ENCODE measurements around the gene PCDHB2.
"Not testable (repeated sequence)": the region's sequence is repeated elsewhere in the genome, so short reads cannot be mapped to it uniquely, and the experiment has no call there.

The PCDHB2 gene

GRCh38 chr5:141102471-141102870 lies 8.1 kb downstream of the PCDHB2 start:
- not testable (repeated sequence) for H3K4me3 ChIP-seq (ENCODE audit: low read length); H3K9ac ChIP-seq (ENCODE audit: low read length)

GRCh38 chr5:141105350-141105749 lies 10.9 kb downstream of the PCDHB2 start:
- no peaks in the 10 kb centered on the region for H3K4me1 ChIP-seq (ENCODE audit: control insufficient read depth, insufficient read depth, low read length)
- H3K9ac ChIP-seq (ENCODE audit: low read length) = no peak overlapping the region
- no peak overlapping the region for H3K4me3 ChIP-seq (ENCODE audit: low read length)
- no peaks in the 10 kb centered on the region for H3K27me3 ChIP-seq (ENCODE audit: control insufficient read depth, insufficient read depth, low read length)
- no peak overlapping the region for H3K27ac ChIP-seq (ENCODE audit: low read depth, low read length)
- no peaks in the 10 kb centered on the region for H3K36me3 ChIP-seq (ENCODE audit: control insufficient read depth, insufficient read depth, low read length)

More at GRCh38 chr5:141102471-141102870, 8.1 kb downstream of the PCDHB2 start:
- H3K36me3 ChIP-seq (ENCODE audit: control insufficient read depth, insufficient read depth, low read length); H3K4me1 ChIP-seq (ENCODE audit: control insufficient read depth, insufficient read depth, low read length); H3K27ac ChIP-seq (ENCODE audit: low read depth, low read length); H3K27me3 ChIP-seq (ENCODE audit: control insufficient read depth, insufficient read depth, low read length): not testable (repeated sequence)

- H3K9ac ChIP-seq (ENCODE audit: low read length) = no peak overlapping the region
- H3K27me3 ChIP-seq (ENCODE audit: control insufficient read depth, insufficient read depth, low read length) = no peaks in the 10 kb centered on the region
- H3K36me3 ChIP-seq (ENCODE audit: control insufficient read depth, insufficient read depth, low read length) = no peaks in the 10 kb centered on the region
- H3K4me3 ChIP-seq (ENCODE audit: low read length) = no peak overlapping the region
- H3K4me1 ChIP-seq (ENCODE audit: control insufficient read depth, insufficient read depth, low read length) = no peaks in the 10 kb centered on the region
- H3K27ac ChIP-seq (ENCODE audit: low read depth, low read length) = no peak overlapping the region
These were observed 24.8 kb downstream of the PCDHB2 start for GRCh38 chr5:141119250-141119649.

GRCh38 chr5:141121563-141121962 lies 27.1 kb downstream of the PCDHB2 start, which contains the start of gene PCDHB4:
TSS of gene PCDHB4 (plus strand) at chr5:141121818. CDS start at chr5:141121999, 181 bp downstream.
- Histone ChIP-seq H3K36me3 (ENCODE audit: control insufficient read depth, insufficient read depth, low read length) (no peaks in the 10 kb centered on the region), H3K9ac (ENCODE audit: low read length) (no peak within 1 kb of the TSS), H3K27ac (ENCODE audit: low read depth, low read length) (no peak within 1 kb of the TSS), H3K27me3 (ENCODE audit: control insufficient read depth, insufficient read depth, low read length) (no peaks in the 10 kb centered on the region), H3K4me1 (ENCODE audit: control insufficient read depth, insufficient read depth, low read length) (no peaks in the 10 kb centered on the region), H3K4me3 (ENCODE audit: low read length) (peak within 1 kb of the TSS; percentile 35)

GRCh38 chr5:141121985-141122384 lies 27.6 kb downstream of the PCDHB2 start:
- Histone ChIP-seq H3K4me1 (ENCODE audit: control insufficient read depth, insufficient read depth, low read length) (no peaks in the 10 kb centered on the region), H3K27ac (ENCODE audit: low read depth, low read length) (no peak overlapping the region), H3K36me3 (ENCODE audit: control insufficient read depth, insufficient read depth, low read length) (no peaks in the 10 kb centered on the region), H3K4me3 (ENCODE audit: low read length) (peak overlapping the region; percentile 35), H3K27me3 (ENCODE audit: control insufficient read depth, insufficient read depth, low read length) (no peaks in the 10 kb centered on the region), H3K9ac (ENCODE audit: low read length) (no peak overlapping the region)

- H3K4me3 ChIP-seq (ENCODE audit: low read length); H3K9ac ChIP-seq (ENCODE audit: low read length); H3K4me1 ChIP-seq (ENCODE audit: control insufficient read depth, insufficient read depth, low read length); H3K27me3 ChIP-seq (ENCODE audit: control insufficient read depth, insufficient read depth, low read length); H3K36me3 ChIP-seq (ENCODE audit: control insufficient read depth, insufficient read depth, low read length); H3K27ac ChIP-seq (ENCODE audit: low read depth, low read length): not testable (repeated sequence)
These were observed 29.2 kb downstream of the PCDHB2 start for GRCh38 chr5:141123396-141124135.

- H3K27me3 ChIP-seq (ENCODE audit: control insufficient read depth, insufficient read depth, low read length) = no peaks in the 10 kb centered on the region
- H3K27ac ChIP-seq (ENCODE audit: low read depth, low read length) = no peak overlapping the region
- no peaks in the 10 kb centered on the region for H3K36me3 ChIP-seq (ENCODE audit: control insufficient read depth, insufficient read depth, low read length)
- H3K9ac ChIP-seq (ENCODE audit: low read length) = no peak overlapping the region
- no peaks in the 10 kb centered on the region for H3K4me1 ChIP-seq (ENCODE audit: control insufficient read depth, insufficient read depth, low read length)
- no peak overlapping the region for H3K4me3 ChIP-seq (ENCODE audit: low read length)
These were observed 32.9 kb downstream of the PCDHB2 start for GRCh38 chr5:141127305-141127704.

GRCh38 chr5:141135030-141135717 lies 40.8 kb downstream of the PCDHB2 start, which contains the start of gene PCDHB5:
TSS of gene PCDHB5 (plus strand) at chr5:141135206. CDS start at chr5:141135435, 229 bp downstream.
- H3K4me1 ChIP-seq (ENCODE audit: control insufficient read depth, insufficient read depth, low read length) = no peaks in the 10 kb centered on the region
- H3K9ac ChIP-seq (ENCODE audit: low read length) = no peak within 1 kb of the TSS
- H3K27ac ChIP-seq (ENCODE audit: low read depth, low read length) = no peak within 1 kb of the TSS

GRCh38 chr5:141135718-141136266 lies 41.4 kb downstream of the PCDHB2 start:
- no peaks in the 10 kb centered on the region for H3K27me3 ChIP-seq (ENCODE audit: control insufficient read depth, insufficient read depth, low read length)
- H3K36me3 ChIP-seq (ENCODE audit: control insufficient read depth, insufficient read depth, low read length) = no peaks in the 10 kb centered on the region
- H3K4me3 ChIP-seq (ENCODE audit: low read length) = peak overlapping the region; percentile 10
- H3K4me1 ChIP-seq (ENCODE audit: control insufficient read depth, insufficient read depth, low read length) = no peaks in the 10 kb centered on the region
- H3K27ac ChIP-seq (ENCODE audit: low read depth, low read length) = no peak overlapping the region
- H3K9ac ChIP-seq (ENCODE audit: low read length) = no peak overlapping the region

More at GRCh38 chr5:141135030-141135717, 40.8 kb downstream of the PCDHB2 start, which contains the start of gene PCDHB5:
- Histone ChIP-seq H3K4me3 (ENCODE audit: low read length) (peak within 1 kb of the TSS; percentile 42), H3K27me3 (ENCODE audit: control insufficient read depth, insufficient read depth, low read length) (no peaks in the 10 kb centered on the region), H3K36me3 (ENCODE audit: control insufficient read depth, insufficient read depth, low read length) (no peaks in the 10 kb centered on the region)

- H3K27me3 ChIP-seq (ENCODE audit: control insufficient read depth, insufficient read depth, low read length); H3K4me1 ChIP-seq (ENCODE audit: control insufficient read depth, insufficient read depth, low read length); H3K27ac ChIP-seq (ENCODE audit: low read depth, low read length); H3K9ac ChIP-seq (ENCODE audit: low read length); H3K36me3 ChIP-seq (ENCODE audit: control insufficient read depth, insufficient read depth, low read length); H3K4me3 ChIP-seq (ENCODE audit: low read length): not testable (repeated sequence)
These were observed 42.9 kb downstream of the PCDHB2 start for GRCh38 chr5:141137346-141137745.

All from rectal smooth muscle tissue (tissue), 1 donor.